Vagina (tissue), 2 donors: ENCODE data around the gene KRT16.

Source experiments
- CTCF ChIP-seq, 3 experiments: fragments of 450-650 bp in 2 of 3; fragments of 200-600 bp in 1 of 3; sonication (generic) in 1 of 3; IDR thresholded peaks; one replicate each; pipeline ENCODE4 v1.5.1; 2017 to 2019; ENCODE audit warnings: antibody characterized with exemption in 3 of 3, mild to moderate bottlenecking in 2 of 3, moderate library complexity in 2 of 3
- POLR2AphosphoS5 ChIP-seq, 2 donors: sonication (generic); formaldehyde crosslinking; IDR thresholded peaks; one replicate each; pipeline ENCODE4 v1.9.0; 2017; ENCODE audit warnings: antibody characterized with exemption in 2 of 2, mild to moderate bottlenecking in 2 of 2, low read depth in 1 of 2; ENCODE audit not compliant: insufficient read depth in 1 of 2

- TF ChIP-seq CTCF (IDR thresholded peaks at IDR 0.05) (no peak), POLR2AphosphoS5 (IDR thresholded peaks at IDR 0.05; ENCODE audit: insufficient read depth in 1 of 2, low read depth in 1 of 2) (no peak)
Measured at GRCh38 chr17:41634639-41635038, 22.1 kb upstream of the KRT16 start.
